ENCODE measurements around the gene ERICH3. TPM values are rescaled to one million over a fixed set of nuclear protein-coding genes. Genes with fewer than 3 reads are reported as not detected.

The ERICH3 gene
- total RNA-seq, 2 experiments from 2014 or later: not detected

- H3K4me1 Mint-ChIP-seq (ENCODE audit: low read depth): no peaks in the 10 kb centered on the region
- ChIA-PET POLR2A (no interaction called here), CTCF (no interaction called here)
- ATAC-seq (ENCODE audit: poor library complexity): no peak
- no peak overlapping the region for H3K27ac Mint-ChIP-seq
- TF ChIP-seq CTCF (IDR thresholded peaks at IDR 0.05): no peak
- Histone ChIP-seq H3K27me3 (ENCODE audit: control insufficient read depth in 1 of 2, insufficient read depth in 2 of 2, low read length in 2 of 2) (no peaks in the 10 kb centered on the region), H3K27ac (ENCODE audit: low read depth in 1 of 2, low read length in 2 of 2) (no peak overlapping the region), H3K36me3 (ENCODE audit: insufficient read depth, low read length) (peaks cover 79% of the 10 kb centered on the region), H3K4me1 (ENCODE audit: insufficient read depth, low read length) (no peaks in the 10 kb centered on the region), H3K4me3 (ENCODE audit: low read length) (no peak overlapping the region), H3K9me3 (ENCODE audit: control insufficient read depth in 1 of 2, insufficient read depth in 1 of 2, low read length in 2 of 2) (no peaks in the 10 kb centered on the region)
- H3K4me3 Mint-ChIP-seq: no peak overlapping the region
- H3K36me3 Mint-ChIP-seq (ENCODE audit: low read depth): peaks cover 43% of the 10 kb centered on the region
- no peaks in the 10 kb centered on the region for H3K9me3 Mint-ChIP-seq
- no peak for DNase-seq
- intact Hi-C loops (cut with DNase I, micrococcal nuclease): no loop called here
- H3K27me3 Mint-ChIP-seq: no peaks in the 10 kb centered on the region
These were observed 41.0 kb upstream of the ERICH3 start for GRCh38 chr1:74714429-74715235.

GRCh38 chr1:74713849-74714248 is 40.3 kb upstream of the ERICH3 start:
- DNase-seq: no peak
- Histone ChIP-seq H3K4me3 (ENCODE audit: low read length) (no peak overlapping the region), H3K9me3 (ENCODE audit: control insufficient read depth in 1 of 2, insufficient read depth in 1 of 2, low read length in 2 of 2) (no peaks in the 10 kb centered on the region), H3K36me3 (ENCODE audit: insufficient read depth, low read length) (peaks cover 83% of the 10 kb centered on the region), H3K4me1 (ENCODE audit: insufficient read depth, low read length) (no peaks in the 10 kb centered on the region), H3K27ac (ENCODE audit: low read depth in 1 of 2, low read length in 2 of 2) (no peak overlapping the region), H3K27me3 (ENCODE audit: control insufficient read depth in 1 of 2, insufficient read depth in 2 of 2, low read length in 2 of 2) (no peaks in the 10 kb centered on the region)
- CTCF ChIA-PET: no interaction called here
- H3K36me3 Mint-ChIP-seq (ENCODE audit: low read depth): peaks cover 51% of the 10 kb centered on the region
- no peak for TF ChIP-seq CTCF (IDR thresholded peaks at IDR 0.05)
- no peak overlapping the region for H3K4me3 Mint-ChIP-seq
- no peaks in the 10 kb centered on the region for H3K9me3 Mint-ChIP-seq
- POLR2A ChIA-PET: no interaction called here
- no peaks in the 10 kb centered on the region for H3K27me3 Mint-ChIP-seq
- H3K4me1 Mint-ChIP-seq (ENCODE audit: low read depth): no peaks in the 10 kb centered on the region
- intact Hi-C loops (cut with DNase I, micrococcal nuclease): no loop called here
- no peak overlapping the region for H3K27ac Mint-ChIP-seq
- ATAC-seq (ENCODE audit: poor library complexity): no peak

- H3K27ac ChIP-seq (ENCODE audit: low read depth in 1 of 2, low read length in 2 of 2): no peak overlapping the region
- H3K27me3 Mint-ChIP-seq: no peaks in the 10 kb centered on the region
- H3K36me3 ChIP-seq (ENCODE audit: insufficient read depth, low read length): peaks cover 77% of the 10 kb centered on the region
- intact Hi-C loops (cut with DNase I, micrococcal nuclease): no loop called here
- H3K4me1 Mint-ChIP-seq (ENCODE audit: low read depth): no peaks in the 10 kb centered on the region
- DNase-seq: no peak
- no peak overlapping the region for H3K4me3 Mint-ChIP-seq
- no peaks in the 10 kb centered on the region for H3K9me3 Mint-ChIP-seq
- ChIA-PET CTCF (interaction anchor here (0.7 kb wide), 1 partner anchor 23 kb away, joined by 3 read pairs; no protein-coding TSS in a partner anchor), POLR2A (no interaction called here)
- no peaks in the 10 kb centered on the region for H3K9me3 ChIP-seq (ENCODE audit: control insufficient read depth in 1 of 2, insufficient read depth in 1 of 2, low read length in 2 of 2)
- peaks cover 60% of the 10 kb centered on the region for H3K36me3 Mint-ChIP-seq (ENCODE audit: low read depth)
- H3K4me3 ChIP-seq (ENCODE audit: low read length): no peak overlapping the region
- ATAC-seq (ENCODE audit: poor library complexity): no peak
- H3K4me1 ChIP-seq (ENCODE audit: insufficient read depth, low read length): no peaks in the 10 kb centered on the region
- no peaks in the 10 kb centered on the region for H3K27me3 ChIP-seq (ENCODE audit: control insufficient read depth in 1 of 2, insufficient read depth in 2 of 2, low read length in 2 of 2)
- no peak overlapping the region for H3K27ac Mint-ChIP-seq
- no peak for TF ChIP-seq CTCF (IDR thresholded peaks at IDR 0.05)
These were observed 39.3 kb upstream of the ERICH3 start for GRCh38 chr1:74712881-74713280.

Measured in CD4-positive, alpha-beta T cell (primary cell).